Trophoblast cell (in vitro differentiated cells and primary cell): ENCODE measurements around the gene UPK1B.
A peak's percentile ranks its signal among the peaks of the same experiment; 100 is the strongest.

Source experiments
- DNase-seq, 2 donors: peaks; one replicate each; pipeline ENCODE4 v3.0.0-alpha.2; 2016
- H2AFZ ChIP-seq: 2 replicates; pipeline ENCODE4 v1.6.1; 2013; ENCODE audit warnings: low read length, moderate library complexity, mild to moderate bottlenecking; ENCODE audit not compliant: insufficient read depth, poor library complexity
- H2AK5ac ChIP-seq: 2 replicates; pipeline ENCODE4 v1.6.1; 2013; ENCODE audit warnings: mild to moderate bottlenecking, low read length
- H2BK120ac ChIP-seq: 2 replicates; pipeline ENCODE4 v1.6.1; 2013; ENCODE audit warnings: low read length, mild to moderate bottlenecking, moderate library complexity; ENCODE audit not compliant: insufficient read depth, poor library complexity
- H2BK12ac ChIP-seq: 2 replicates; pipeline ENCODE4 v1.6.1; 2013; ENCODE audit warnings: mild to moderate bottlenecking, low read length, moderate library complexity
- H2BK5ac ChIP-seq: 2 replicates; pipeline ENCODE4 v1.6.1; 2013; ENCODE audit warnings: low read length, low read depth, moderate library complexity, mild to moderate bottlenecking; ENCODE audit not compliant: poor library complexity
- H3K14ac ChIP-seq: 2 replicates; pipeline ENCODE4 v1.6.1; 2013; ENCODE audit warnings: mild to moderate bottlenecking, low read length
- H3K18ac ChIP-seq: 2 replicates; pipeline ENCODE4 v1.6.1; 2013; ENCODE audit warnings: mild to moderate bottlenecking, low read length
- H3K23ac ChIP-seq: 2 replicates; pipeline ENCODE4 v1.6.1; 2013; ENCODE audit warnings: low read length
- H3K27ac ChIP-seq: 2 replicates; pipeline ENCODE4 v1.5.1; 2013; ENCODE audit warnings: low read depth, mild to moderate bottlenecking, inconsistent platforms, low read length, moderate library complexity
- H3K27me3 ChIP-seq: 2 replicates; pipeline ENCODE4 v1.6.1; 2013; ENCODE audit warnings: inconsistent platforms, mild to moderate bottlenecking, low read length, moderate library complexity; ENCODE audit not compliant: insufficient read depth
- H3K36me3 ChIP-seq, 2 experiments: 1 replicate in 1 of 2; 2 replicates in 1 of 2; pipeline ENCODE4 v1.6.1; 2013; ENCODE audit warnings: low read length in 2 of 2, mild to moderate bottlenecking in 2 of 2, moderate library complexity in 1 of 2; ENCODE audit not compliant: insufficient read depth in 2 of 2, control insufficient read depth in 1 of 2
- H3K4ac ChIP-seq: 2 replicates; pipeline ENCODE4 v1.6.1; 2013; ENCODE audit warnings: low read depth, mild to moderate bottlenecking, low read length, moderate library complexity
- H3K4me1 ChIP-seq, 2 experiments: 1 replicate in 1 of 2; 2 replicates in 1 of 2; pipeline ENCODE4 v1.6.1; 2013; ENCODE audit warnings: low read length in 2 of 2, mild to moderate bottlenecking in 2 of 2, moderate library complexity in 1 of 2; ENCODE audit not compliant: insufficient read depth in 2 of 2, control insufficient read depth in 1 of 2
- H3K4me2 ChIP-seq: 2 replicates; pipeline ENCODE4 v1.6.1; 2013; ENCODE audit warnings: inconsistent platforms, mild to moderate bottlenecking, low read length, moderate library complexity
- H3K4me3 ChIP-seq: 2 replicates; pipeline ENCODE4 v1.5.1; 2013; ENCODE audit warnings: mild to moderate bottlenecking, low read depth, low read length, inconsistent platforms
- H3K79me1 ChIP-seq: one replicate; pipeline ENCODE4 v1.6.1; 2013; ENCODE audit warnings: low read length
- H3K79me2 ChIP-seq: 2 replicates; pipeline ENCODE4 v1.6.1; 2013; ENCODE audit warnings: low read length, mild to moderate bottlenecking; ENCODE audit not compliant: control insufficient read depth, insufficient read depth, poor library complexity
- H3K9ac ChIP-seq: 2 replicates; pipeline ENCODE4 v1.6.1; 2013; ENCODE audit warnings: mild to moderate bottlenecking, low read length
- H3K9me3 ChIP-seq: 2 replicates; pipeline ENCODE4 v1.6.1; 2013; ENCODE audit warnings: low read depth, mild to moderate bottlenecking, control low read depth, inconsistent platforms, low read length; ENCODE audit not compliant: insufficient read depth
- H4K12ac ChIP-seq: 2 replicates; pipeline ENCODE4 v1.6.1; 2013; ENCODE audit warnings: low read depth, mild to moderate bottlenecking, low read length, moderate library complexity
- H4K8ac ChIP-seq: 2 replicates; pipeline ENCODE4 v1.6.1; 2013; ENCODE audit warnings: low read depth, mild to moderate bottlenecking, low read length, moderate library complexity
- H4K91ac ChIP-seq: one replicate; pipeline ENCODE4 v1.6.1; 2013; ENCODE audit warnings: low read depth, mild to moderate bottlenecking, low read length, moderate library complexity
- WGBS: extraction: QIAGEN DNeasy Blood & Tissue Kit; methylation state at CpG from one replicate; pipeline ENCODE4 v1.1.7; 2013; ENCODE audit warnings: missing lambda C conversion rate; ENCODE audit not compliant: insufficient read length, insufficient coverage; ENCODE audit errors: extremely low coverage; 5-methylcytosine and 5-hydroxymethylcytosine counted together

UPK1B gene

DNA sequence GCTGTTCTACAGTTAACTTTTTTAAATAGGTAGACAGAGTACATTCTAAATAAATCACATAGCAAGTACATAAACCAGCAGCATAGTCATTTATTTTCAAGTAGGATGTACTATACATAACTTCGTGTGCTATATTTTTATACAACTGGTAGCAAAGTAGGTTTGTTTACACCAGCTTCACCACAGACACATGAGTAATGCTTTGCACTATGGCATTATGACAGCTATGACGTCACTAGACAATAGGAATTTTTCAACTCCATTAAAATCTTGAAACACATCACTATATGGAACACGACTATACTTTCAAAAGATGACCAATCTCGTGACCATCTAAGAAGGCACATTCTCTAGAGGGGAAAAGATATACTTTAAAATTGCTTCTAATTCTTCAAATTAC is 23.9 kb upstream of the UPK1B start:
- no peak overlapping the region for H4K8ac ChIP-seq
- DNase-seq = peak in 1 of 2 donors; percentile 59
- H2AK5ac ChIP-seq = no peak overlapping the region
- no peak overlapping the region for H2BK120ac ChIP-seq
- no peaks in the 10 kb centered on the region for H3K4me1 ChIP-seq
- H3K79me2 ChIP-seq = no peaks in the 10 kb centered on the region
- H3K9ac ChIP-seq = no peak overlapping the region
- H2AFZ ChIP-seq = no peak overlapping the region
- H3K4me3 ChIP-seq = no peak overlapping the region
- no peak overlapping the region for H3K27ac ChIP-seq
- H3K27me3 ChIP-seq = no peaks in the 10 kb centered on the region
- no peaks in the 10 kb centered on the region for H3K36me3 ChIP-seq
- no peak overlapping the region for H4K91ac ChIP-seq
- H3K4me2 ChIP-seq = no peak overlapping the region
- H3K14ac ChIP-seq = no peak overlapping the region
- no peak overlapping the region for H3K4ac ChIP-seq
- WGBS = no CpG with 5 or more reads among the region's 4 CpGs
- H3K79me1 ChIP-seq = no peaks in the 10 kb centered on the region
- H3K23ac ChIP-seq = no peak overlapping the region
- no peak overlapping the region for H2BK12ac ChIP-seq
- no peak overlapping the region for H3K18ac ChIP-seq
- no peaks in the 10 kb centered on the region for H3K9me3 ChIP-seq
- H4K12ac ChIP-seq = no peak overlapping the region
- H2BK5ac ChIP-seq = no peak overlapping the region

DNA sequence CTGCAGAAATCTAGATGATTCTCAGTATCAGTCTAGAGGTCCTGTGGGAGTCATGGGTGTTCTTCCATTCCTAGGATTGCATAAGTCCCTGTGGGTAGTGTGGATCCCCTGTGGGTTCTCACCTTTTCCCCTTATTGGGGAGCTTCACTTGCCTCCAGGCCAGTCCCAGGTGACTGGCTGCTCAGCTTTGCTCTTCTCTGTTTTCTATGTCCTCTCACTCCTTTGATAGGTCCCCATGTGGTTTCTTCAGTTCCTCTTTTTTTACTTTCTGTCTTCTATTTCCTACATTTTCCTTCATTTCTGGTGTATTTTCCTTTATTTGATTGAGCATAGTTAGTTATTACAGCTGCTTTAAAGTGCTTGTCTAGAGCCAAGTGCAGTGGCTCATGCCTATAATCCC is 16.5 kb upstream of the UPK1B start:
- Histone ChIP-seq H4K91ac (no peak overlapping the region), H3K4me1 (no peaks in the 10 kb centered on the region), H3K9me3 (peaks cover 2% of the 10 kb centered on the region), H3K4me3 (no peak overlapping the region), H3K18ac (no peak overlapping the region), H4K12ac (no peak overlapping the region), H3K79me2 (no peaks in the 10 kb centered on the region), H3K4me2 (no peak overlapping the region), H3K14ac (no peak overlapping the region), H2AFZ (no peak overlapping the region), H3K27ac (no peak overlapping the region), H3K79me1 (no peaks in the 10 kb centered on the region), H3K4ac (no peak overlapping the region), H4K8ac (no peak overlapping the region), H3K23ac (no peak overlapping the region), H2BK12ac (no peak overlapping the region), H3K27me3 (no peaks in the 10 kb centered on the region), H2BK5ac (no peak overlapping the region), H2BK120ac (no peak overlapping the region), H2AK5ac (no peak overlapping the region), H3K9ac (no peak overlapping the region), H3K36me3 (no peaks in the 10 kb centered on the region)
- no peak for DNase-seq

- Histone ChIP-seq H3K9me3 (peaks cover 2% of the 10 kb centered on the region), H3K27ac (no peak overlapping the region), H3K18ac (no peak overlapping the region), H3K14ac (no peak overlapping the region), H3K36me3 (no peaks in the 10 kb centered on the region), H4K12ac (no peak overlapping the region), H2BK5ac (no peak overlapping the region), H2BK120ac (no peak overlapping the region), H2AK5ac (no peak overlapping the region), H3K79me2 (no peaks in the 10 kb centered on the region), H4K8ac (no peak overlapping the region), H3K9ac (no peak overlapping the region), H3K27me3 (no peaks in the 10 kb centered on the region), H3K79me1 (no peaks in the 10 kb centered on the region), H3K4me1 (no peaks in the 10 kb centered on the region), H2AFZ (no peak overlapping the region), H3K4me3 (no peak overlapping the region), H3K4ac (no peak overlapping the region), H4K91ac (no peak overlapping the region), H3K4me2 (no peak overlapping the region), H2BK12ac (no peak overlapping the region), H3K23ac (no peak overlapping the region)
- peak in 1 of 2 donors; percentile 30 for DNase-seq
- no CpG with 5 or more reads among the region's 2 CpGs for WGBS
These were observed 15.4 kb upstream of the UPK1B start for GRCh38 chr3:119157971-119158370.

DNA sequence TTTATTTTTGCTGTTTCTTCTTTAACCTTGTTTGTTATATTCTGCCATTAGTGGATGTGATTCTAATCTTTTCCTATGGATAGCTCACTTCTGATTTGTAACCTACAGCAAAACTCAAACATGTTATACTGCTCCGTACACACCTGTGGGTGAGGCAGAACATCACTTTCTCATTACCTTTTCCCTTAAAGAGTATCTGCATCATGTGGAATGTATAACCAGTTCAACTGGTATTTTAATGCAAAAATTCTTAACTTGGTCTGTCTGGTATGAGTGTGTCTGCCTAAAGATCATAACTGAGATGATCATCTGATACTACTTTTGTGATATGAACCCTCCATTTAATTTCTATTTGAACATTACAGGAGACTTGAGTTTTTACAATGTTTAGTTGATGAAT is 13.0 kb upstream of the UPK1B start:
- Histone ChIP-seq H4K91ac (no peak overlapping the region), H3K79me2 (no peaks in the 10 kb centered on the region), H3K18ac (no peak overlapping the region), H3K14ac (no peak overlapping the region), H2AK5ac (no peak overlapping the region), H2AFZ (no peak overlapping the region), H3K4me1 (no peaks in the 10 kb centered on the region), H4K8ac (no peak overlapping the region), H3K4ac (no peak overlapping the region), H3K9me3 (peaks cover 6% of the 10 kb centered on the region), H4K12ac (no peak overlapping the region), H3K36me3 (no peaks in the 10 kb centered on the region), H2BK5ac (no peak overlapping the region), H3K27ac (no peak overlapping the region), H3K4me3 (no peak overlapping the region), H3K27me3 (no peaks in the 10 kb centered on the region), H3K23ac (no peak overlapping the region), H3K9ac (no peak overlapping the region), H3K79me1 (no peaks in the 10 kb centered on the region), H3K4me2 (no peak overlapping the region), H2BK120ac (no peak overlapping the region), H2BK12ac (no peak overlapping the region)
- WGBS = no CpG with 5 or more reads among the region's 1 CpG
- DNase-seq = peak; percentile 63 to 94
